Retina (tissue), 1 donor: Measurements from ENCODE around the gene OR12D1.

ENCODE experiments used
- DNase-seq: peaks from one replicate; pipeline ENCODE4 v3.0.0-alpha.2; 2016

Gene OR12D1

DNA sequence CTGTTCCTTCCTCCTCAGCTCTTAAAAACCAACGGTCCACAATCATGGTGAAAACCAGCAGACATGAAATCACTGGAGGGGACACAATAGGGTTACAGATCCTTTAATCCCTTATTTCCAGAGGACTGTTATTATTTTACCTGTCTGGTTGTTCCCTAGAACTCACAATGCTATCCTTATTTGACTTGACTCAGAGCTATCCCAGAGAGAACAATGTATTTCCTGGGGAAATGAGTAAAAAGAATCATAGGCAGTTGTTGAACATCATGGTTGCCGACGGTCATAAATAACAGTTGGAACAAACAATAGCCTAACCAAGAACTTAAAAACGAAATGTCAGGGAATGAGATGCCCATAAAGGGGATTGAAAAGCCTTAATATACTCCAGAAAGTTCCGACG is 51.5 kb downstream of the OR12D1 start:
- no peak for DNase-seq
